NT2/D1 (cell line): ENCODE data around the gene SLC30A3.
"Not testable (repeated sequence)": the region's sequence is repeated elsewhere in the genome, so short reads cannot be mapped to it uniquely, and the experiment has no call there.

Experiments used
- YY1 ChIP-seq: IDR thresholded peaks from 2 replicates; pipeline ENCODE4 v1.6.1; 2011; ENCODE audit not compliant: insufficient read length, insufficient read depth
- ZNF274 ChIP-seq: IDR thresholded peaks from 2 replicates; pipeline ENCODE4 v1.6.1; 2011; ENCODE audit warnings: mild to moderate bottlenecking, low read depth, low read length

- TF ChIP-seq YY1, ZNF274: not testable (repeated sequence)
Measured at GRCh38 chr2:27272537-27273522, 10.0 kb upstream of the SLC30A3 start.
